Lung (tissue), 12 donors: ENCODE results near the gene CHEK1. TPM values are rescaled to one million over a fixed set of nuclear protein-coding genes. Genes with fewer than 3 reads are reported as not detected.
"Not testable (repeated sequence)": the region's sequence is repeated elsewhere in the genome, so short reads cannot be mapped to it uniquely, and the experiment has no call there.

Experiments used
- ATAC-seq: fragments of 200-7000 bp; cut with Tn5 transposase; one replicate; pipeline ENCODE4 v1.9.1; 2020; ENCODE audit warnings: moderate number of reproducible peaks; ENCODE audit not compliant: insufficient read depth, low FRiP score
- DNase-seq, 3 donors: peaks; one replicate each; pipeline ENCODE4 v3.0.0-alpha.2; 2013 to 2017
- H3K27ac ChIP-seq, 2 donors: one replicate each; pipeline ENCODE4 v1.5.1; 2013; ENCODE audit warnings: mild to moderate bottlenecking in 2 of 2, moderate library complexity in 2 of 2, control low read depth in 1 of 2, inconsistent platforms in 1 of 2, low read depth in 1 of 2, low read length in 1 of 2
- H3K27me3 ChIP-seq, 3 donors: one replicate each; pipeline ENCODE4 v1.5.1; 2013; ENCODE audit warnings: low read length in 2 of 3; ENCODE audit not compliant: control insufficient read depth in 3 of 3, insufficient read depth in 3 of 3
- H3K36me3 ChIP-seq, 4 donors: one replicate each; pipeline ENCODE4 v1.5.1; 2013; ENCODE audit warnings: low read length in 4 of 4, mild to moderate bottlenecking in 1 of 4, moderate library complexity in 1 of 4; ENCODE audit not compliant: control insufficient read depth in 4 of 4, insufficient read depth in 4 of 4
- H3K4me1 ChIP-seq, 5 donors: one replicate each; pipeline ENCODE4 v1.5.1; 2013; ENCODE audit warnings: low read length in 5 of 5, mild to moderate bottlenecking in 2 of 5, moderate library complexity in 1 of 5; ENCODE audit not compliant: control insufficient read depth in 5 of 5, insufficient read depth in 5 of 5
- H3K4me3 ChIP-seq: one replicate; pipeline ENCODE4 v1.5.1; 2013; ENCODE audit warnings: mild to moderate bottlenecking, control low read depth, moderate library complexity
- H3K9ac ChIP-seq, 2 donors: one replicate each; pipeline ENCODE4 v1.5.1; 2013; ENCODE audit warnings: low read length in 2 of 2, control low read depth in 1 of 2; ENCODE audit not compliant: insufficient read depth in 1 of 2
- H3K9me3 ChIP-seq, 4 donors: one replicate each; pipeline ENCODE4 v1.5.1; 2013; ENCODE audit warnings: low read length in 3 of 4, mild to moderate bottlenecking in 1 of 4, moderate library complexity in 1 of 4; ENCODE audit not compliant: control insufficient read depth in 4 of 4, insufficient read depth in 3 of 4
- WGBS, 2 donors: extraction: QIAGEN DNeasy Blood & Tissue Kit; methylation state at CpG; one replicate each; pipeline ENCODE4 v1.1.7; 2013; 5-methylcytosine and 5-hydroxymethylcytosine counted together
- polyA plus RNA-seq, 2 donors: library from polyadenylated mRNA; stranded (reverse); fragments of 200-250 nt; gene quantifications; one replicate each; pipeline ENCODE4 v1.2.1, GENCODE V29; 2013
- total RNA-seq, 2 donors: library from RNA; depleted of rRNA in 1 of 2; stranded (reverse); fragments of >200 nt in 1 of 2; gene quantifications; one replicate each; pipeline ENCODE4 v1.2.1, GENCODE V29; 2014 to 2021
- TF ChIP-seq, protein P1 (sequence below): IDR thresholded peaks from 2 replicates; pipeline ENCODE4 v1.5.1; 2012; ENCODE audit warnings: mild to moderate bottlenecking; ENCODE audit errors: control extremely low read depth, extremely low read depth
- donor health status: control.
- donor health status: control.
- donor health status: Bipolar disorder and iron deficiency.
- donor health status: healthy.
- donor health status: DM: yes; HTN: yes; CAD: no.

Gene CHEK1
- total and polyA plus RNA-seq, 4 donors, result 2.3 to 6.4 (median 4.1) TPM

DNA sequence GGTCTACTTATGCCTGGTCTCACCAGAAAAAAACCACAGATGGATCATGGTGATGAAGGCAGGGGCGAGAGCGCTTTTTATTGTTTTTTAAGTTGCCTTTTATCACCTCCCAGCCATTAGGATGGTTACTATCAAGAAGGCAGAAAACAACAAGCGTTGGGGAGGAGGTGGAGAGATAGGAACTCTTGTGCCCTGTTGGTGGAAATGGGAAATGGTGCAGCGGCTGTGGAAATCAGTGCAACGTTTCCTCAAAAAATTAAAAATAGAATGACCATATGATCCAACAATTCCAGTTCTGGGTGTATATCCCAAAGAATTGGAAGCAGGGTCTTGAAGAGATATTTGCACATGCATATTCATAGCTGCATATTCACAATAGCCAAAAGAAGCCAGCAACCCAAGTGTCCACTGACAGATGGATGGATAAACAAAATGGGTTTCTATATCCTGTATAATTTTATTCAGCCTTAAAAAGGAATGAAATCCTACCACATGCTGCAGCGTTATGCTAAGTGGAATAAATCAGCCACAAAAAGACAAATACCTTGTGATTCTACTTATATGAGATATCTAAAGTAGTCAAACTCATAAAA lies 76.2 kb downstream of the CHEK1 start:
- Histone ChIP-seq H3K4me3 (no peak overlapping the region), H3K9ac (no peak overlapping the region), H3K27ac (no peak overlapping the region), H3K4me1 (no peaks in the 10 kb centered on the region), H3K27me3 (no peaks in the 10 kb centered on the region), H3K9me3 (peaks cover 0 to 5% (median 0%) of the 10 kb centered on the region in 4 donors), H3K36me3 (no peaks in the 10 kb centered on the region)
- DNase-seq (no peak), ATAC-seq (no peak)
- 84 to 88% methylated on average over 6 of the region's 6 CpGs for WGBS, 2 donors
- TF ChIP-seq, protein P1, sequence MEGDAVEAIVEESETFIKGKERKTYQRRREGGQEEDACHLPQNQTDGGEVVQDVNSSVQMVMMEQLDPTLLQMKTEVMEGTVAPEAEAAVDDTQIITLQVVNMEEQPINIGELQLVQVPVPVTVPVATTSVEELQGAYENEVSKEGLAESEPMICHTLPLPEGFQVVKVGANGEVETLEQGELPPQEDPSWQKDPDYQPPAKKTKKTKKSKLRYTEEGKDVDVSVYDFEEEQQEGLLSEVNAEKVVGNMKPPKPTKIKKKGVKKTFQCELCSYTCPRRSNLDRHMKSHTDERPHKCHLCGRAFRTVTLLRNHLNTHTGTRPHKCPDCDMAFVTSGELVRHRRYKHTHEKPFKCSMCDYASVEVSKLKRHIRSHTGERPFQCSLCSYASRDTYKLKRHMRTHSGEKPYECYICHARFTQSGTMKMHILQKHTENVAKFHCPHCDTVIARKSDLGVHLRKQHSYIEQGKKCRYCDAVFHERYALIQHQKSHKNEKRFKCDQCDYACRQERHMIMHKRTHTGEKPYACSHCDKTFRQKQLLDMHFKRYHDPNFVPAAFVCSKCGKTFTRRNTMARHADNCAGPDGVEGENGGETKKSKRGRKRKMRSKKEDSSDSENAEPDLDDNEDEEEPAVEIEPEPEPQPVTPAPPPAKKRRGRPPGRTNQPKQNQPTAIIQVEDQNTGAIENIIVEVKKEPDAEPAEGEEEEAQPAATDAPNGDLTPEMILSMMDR, result no peak

DNA sequence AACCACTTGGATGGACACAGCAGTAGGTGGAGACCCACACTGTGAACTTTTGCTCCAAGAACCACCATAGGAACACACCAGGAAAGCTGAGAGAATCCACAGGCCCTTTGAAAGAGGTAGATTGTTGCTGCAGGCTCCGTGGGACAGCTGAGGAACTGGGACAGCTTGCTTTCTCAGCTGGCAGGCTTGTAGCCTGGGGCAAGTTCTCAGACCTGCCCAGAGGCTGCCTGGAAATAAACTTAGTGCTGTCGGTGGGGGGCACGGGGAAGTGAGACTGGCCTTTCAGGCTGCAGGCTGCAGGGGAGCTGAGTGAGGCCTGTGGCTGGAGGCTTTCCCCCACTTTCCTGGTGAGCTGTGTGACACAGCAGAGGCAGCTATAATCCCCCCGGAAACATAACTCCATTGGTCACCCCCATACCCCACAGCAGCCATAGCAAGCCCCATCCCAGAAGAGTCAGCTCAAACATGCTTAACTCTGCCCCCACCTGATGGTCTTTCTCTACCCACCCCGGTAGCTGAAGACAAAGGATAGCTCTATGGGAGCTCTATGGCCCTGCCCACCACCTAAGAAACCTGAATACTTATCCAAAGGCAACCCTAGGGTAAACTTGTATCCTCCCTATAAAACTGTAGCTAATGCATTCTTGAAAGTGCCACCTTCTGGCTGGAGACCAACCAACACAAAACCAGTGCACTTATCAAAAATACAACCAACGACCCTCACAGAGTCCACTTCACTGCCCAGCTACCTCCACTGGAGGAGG lies 77.1 kb downstream of the CHEK1 start:
- H3K9me3 ChIP-seq, result peaks cover 0 to 5% (median 0%) of the 10 kb centered on the region in 4 donors
- no peaks in the 10 kb centered on the region for H3K27me3 ChIP-seq
- no peak overlapping the region for H3K27ac ChIP-seq
- no peaks in the 10 kb centered on the region for H3K4me1 ChIP-seq
- H3K9ac ChIP-seq, result no peak overlapping the region
- TF ChIP-seq, protein P1, result no peak
- ATAC-seq (no peak), DNase-seq (no peak)
- H3K4me3 ChIP-seq, result no peak overlapping the region
- no peaks in the 10 kb centered on the region for H3K36me3 ChIP-seq
- WGBS, 2 donors, result 53 to 60% methylated on average over 6 of the region's 6 CpGs

DNA sequence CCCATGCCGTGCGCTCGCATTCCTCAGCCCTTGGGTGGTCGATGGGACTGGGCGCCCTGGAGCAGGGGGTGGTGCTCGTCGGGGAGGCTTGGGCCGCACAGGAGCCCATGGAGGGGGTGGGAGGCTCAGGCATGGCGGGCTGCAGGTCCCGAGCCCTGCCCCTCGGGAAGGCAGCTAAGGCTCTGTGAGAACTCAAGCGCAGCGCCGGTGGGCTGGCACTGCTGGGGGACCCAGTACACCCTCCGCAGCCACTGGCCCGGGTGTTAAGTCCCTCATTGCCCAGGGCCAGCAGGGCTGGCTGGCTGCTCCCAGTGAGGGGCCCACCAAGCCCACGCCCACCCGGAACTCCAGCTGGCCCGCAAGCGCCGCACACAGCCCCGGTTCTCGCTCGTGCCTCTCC lies 79.7 kb downstream of the CHEK1 start:
- not testable (repeated sequence) for H3K9ac ChIP-seq, DNase-seq, H3K27ac ChIP-seq, H3K9me3 ChIP-seq, H3K4me1 ChIP-seq, H3K4me3 ChIP-seq, H3K36me3 ChIP-seq, ATAC-seq, H3K27me3 ChIP-seq
- 92 to 96% methylated on average over 17 to 24 of the region's 24 CpGs for WGBS, 2 donors

DNA sequence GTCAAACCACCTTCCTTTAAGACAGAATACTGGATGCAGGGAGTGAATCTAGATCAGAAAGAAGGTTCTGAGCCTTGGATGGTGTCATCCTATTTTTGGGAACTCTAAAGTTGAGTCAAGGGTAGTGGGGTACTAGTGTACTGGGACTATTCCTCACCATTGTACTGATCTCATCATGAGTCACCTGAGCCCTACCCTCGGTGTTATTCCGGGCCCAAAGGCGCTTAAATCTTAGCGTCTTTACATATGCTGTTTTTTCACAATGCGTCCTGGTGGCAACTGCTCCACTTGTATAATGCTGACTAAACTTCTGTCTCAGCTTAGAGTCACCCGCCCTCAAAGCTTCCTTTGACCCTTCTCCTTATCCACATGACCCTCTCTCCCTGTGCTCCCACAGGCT lies 95.8 kb downstream of the CHEK1 start:
- H3K4me3 ChIP-seq, result no peak overlapping the region
- WGBS, 2 donors, result 87 to 93% methylated on average over 6 of the region's 6 CpGs
- no peaks in the 10 kb centered on the region for H3K4me1 ChIP-seq
- peaks cover 0 to 4% (median 0%) of the 10 kb centered on the region in 3 donors for H3K27me3 ChIP-seq
- DNase-seq, result no peak
- no peak overlapping the region for H3K27ac ChIP-seq
- H3K9me3 ChIP-seq, result no peaks in the 10 kb centered on the region
- no peak overlapping the region for H3K9ac ChIP-seq
- no peak for ATAC-seq
- H3K36me3 ChIP-seq, result no peaks in the 10 kb centered on the region
- TF ChIP-seq, protein P1, result no peak
